ENCODE results near the gene PI4K2B.
"Not testable (repeated sequence)": the region's sequence is repeated elsewhere in the genome, so short reads cannot be mapped to it uniquely, and the experiment has no call there.

PI4K2B gene

GRCh38 chr4:25242195-25242594, 8.4 kb downstream of the PI4K2B start:
- DNase-seq (ENCODE audit: low read depth), result not testable (repeated sequence)

DNA sequence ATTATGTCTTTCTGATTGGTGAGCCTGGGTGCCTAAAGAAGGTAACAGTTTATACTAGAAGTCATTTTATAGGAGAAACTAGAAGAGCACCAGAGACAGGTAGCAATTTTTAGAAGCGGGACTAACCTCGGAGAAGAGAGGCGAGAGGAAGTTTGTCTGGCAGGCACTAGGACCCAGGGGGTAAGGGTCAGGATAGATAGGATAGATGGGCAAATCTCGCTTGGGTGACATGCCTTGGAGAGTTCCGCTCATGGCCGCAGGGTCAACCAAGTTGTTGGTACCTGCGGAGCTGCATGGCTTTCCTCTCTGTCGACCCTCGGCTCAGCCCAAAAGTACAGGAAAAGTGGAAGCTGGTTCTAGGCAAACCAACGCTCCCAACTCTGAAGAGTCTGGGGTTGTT, 11.3 kb downstream of the PI4K2B start:
- DNase-seq (ENCODE audit: low read depth), result no peak

DNA sequence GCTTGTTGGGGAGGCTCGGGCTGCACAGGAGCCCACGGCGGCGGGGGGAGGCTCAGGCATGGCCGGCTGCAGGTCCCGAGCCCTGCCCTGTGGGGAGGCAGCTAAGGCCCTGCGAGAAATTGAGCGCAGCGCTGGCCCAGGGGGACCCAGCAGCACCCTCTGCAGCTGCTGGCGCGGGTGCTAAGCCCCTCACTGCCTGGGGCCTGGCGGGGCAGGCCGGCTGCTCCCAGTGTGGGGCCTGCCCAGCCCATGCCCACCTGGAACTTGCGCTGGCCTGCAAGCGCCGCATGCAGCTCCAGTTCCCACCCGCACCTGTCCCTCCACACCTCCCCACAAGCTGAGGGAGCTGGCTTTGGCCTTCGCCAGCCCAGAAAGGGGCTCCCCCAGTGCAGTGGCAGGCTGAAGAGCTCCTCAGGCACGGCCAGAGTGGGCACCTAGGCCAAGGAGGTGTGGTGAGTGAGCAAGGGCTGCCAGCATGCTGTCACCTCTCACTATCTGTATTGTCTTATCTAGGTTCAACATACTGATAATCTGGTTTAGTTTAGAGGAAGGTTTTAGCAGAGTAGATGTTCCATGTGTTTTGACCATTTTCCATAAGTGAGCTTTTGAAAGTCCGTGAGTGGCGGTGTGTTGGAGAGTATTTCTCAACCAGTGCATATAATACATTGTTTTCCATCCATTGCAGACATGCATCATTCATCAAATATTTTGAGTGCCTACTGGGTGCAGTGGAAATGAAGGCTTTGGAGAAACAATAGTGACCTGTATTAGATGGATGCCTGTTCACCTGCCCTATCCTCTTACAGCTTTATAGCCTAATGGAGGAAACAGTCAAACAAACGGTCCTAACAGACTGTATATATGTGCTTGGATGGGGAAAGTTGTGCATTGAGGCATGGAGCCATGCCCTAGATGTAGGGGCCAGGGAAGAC, 13.1 kb downstream of the PI4K2B start:
- DNase-seq (ENCODE audit: low read depth), result no peak

DNA sequence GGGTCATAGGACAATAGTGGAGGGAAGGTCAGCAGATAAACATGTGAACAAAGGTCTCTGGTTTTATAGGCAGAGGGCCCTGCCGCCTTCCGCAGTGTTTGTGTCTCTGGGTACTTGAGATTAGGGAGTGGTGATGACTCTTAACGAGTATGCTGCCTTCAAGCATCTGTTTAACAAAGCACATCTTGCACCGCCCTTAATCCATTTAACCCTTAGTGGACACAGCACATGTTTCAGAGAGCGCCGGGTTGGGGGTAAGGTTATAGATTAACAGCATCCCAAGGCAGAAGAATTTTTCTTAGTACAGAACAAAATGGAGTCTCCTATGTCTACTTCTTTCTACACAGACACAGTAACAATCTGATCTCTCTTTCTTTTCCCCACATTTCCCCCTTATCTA, 15.0 kb downstream of the PI4K2B start:
- DNase-seq (ENCODE audit: low read depth), result not testable (repeated sequence)

- not testable (repeated sequence) for DNase-seq (ENCODE audit: low read depth)
These were observed 15.7 kb downstream of the PI4K2B start for GRCh38 chr4:25249494-25249893.

GRCh38 chr4:25252230-25253070, 18.6 kb downstream of the PI4K2B start:
- no peak for DNase-seq (ENCODE audit: low read depth)

DNA sequence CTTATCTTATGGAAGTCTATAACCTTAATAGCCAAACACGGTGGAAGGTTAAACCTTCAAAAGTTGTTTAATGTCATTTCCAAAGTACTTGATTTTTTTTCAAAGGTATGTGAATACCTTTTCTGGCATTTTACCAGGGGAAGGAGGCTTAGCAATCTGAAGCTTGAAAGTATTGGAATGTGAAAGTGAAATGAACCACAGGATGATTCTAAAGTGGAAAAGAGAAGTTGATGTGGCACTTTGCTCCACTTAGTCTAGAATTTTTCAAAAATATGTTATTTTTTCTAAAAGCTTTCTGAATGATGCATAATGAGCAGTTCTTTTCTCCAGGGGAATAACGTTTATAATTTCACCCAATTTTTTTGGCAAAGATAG, 19.2 kb downstream of the PI4K2B start:
- no peak for DNase-seq (ENCODE audit: low read depth)

- DNase-seq (ENCODE audit: low read depth), result not testable (repeated sequence)
These were observed 20.0 kb downstream of the PI4K2B start for GRCh38 chr4:25253786-25254185.

GRCh38 chr4:25258980-25259578, 25.2 kb downstream of the PI4K2B start:
- DNase-seq (ENCODE audit: low read depth), result no peak

- no peak for DNase-seq (ENCODE audit: low read depth)
These were observed 38.0 kb downstream of the PI4K2B start for GRCh38 chr4:25271866-25272265.

GRCh38 chr4:25280210-25280609, 46.4 kb downstream of the PI4K2B start:
- no peak for DNase-seq (ENCODE audit: low read depth)

DNA sequence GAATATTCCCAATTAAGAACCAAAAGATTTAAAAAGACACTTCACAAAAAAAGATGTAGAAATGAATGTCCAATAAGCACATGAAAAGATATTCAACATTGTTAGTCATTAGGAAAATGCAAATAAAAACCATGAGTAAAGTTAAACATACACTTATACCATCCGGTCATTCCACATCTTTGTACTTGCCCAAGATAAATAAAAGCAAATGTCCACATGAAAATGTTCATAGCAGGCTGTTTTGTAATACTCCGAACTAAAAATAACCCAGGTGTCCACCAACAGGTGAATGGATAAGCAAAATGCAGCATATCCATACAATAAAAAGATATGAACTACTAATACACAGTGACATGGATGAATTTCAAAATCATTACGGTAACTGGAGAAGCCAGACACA, 50.1 kb downstream of the PI4K2B start:
- DNase-seq (ENCODE audit: low read depth), result no peak

DNA sequence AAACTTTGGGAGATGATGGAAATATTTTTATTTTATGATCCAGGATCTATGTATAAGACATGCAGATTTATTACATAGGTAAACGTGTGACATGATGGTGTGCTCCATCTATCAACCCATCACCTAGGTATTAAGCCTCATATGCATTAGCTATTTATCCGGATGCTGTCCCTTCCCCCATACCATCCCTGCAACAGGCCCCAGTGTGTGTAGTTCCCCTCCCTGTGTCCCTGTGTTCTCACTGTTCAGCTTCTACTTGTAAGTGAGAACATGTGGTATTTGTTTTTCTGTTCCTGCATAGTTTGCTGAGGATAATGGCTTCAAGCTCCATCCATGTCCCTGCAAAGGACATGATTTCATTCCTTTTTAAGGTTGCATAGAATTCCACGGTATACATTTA, 50.6 kb downstream of the PI4K2B start:
- DNase-seq (ENCODE audit: low read depth), result no peak

DNA sequence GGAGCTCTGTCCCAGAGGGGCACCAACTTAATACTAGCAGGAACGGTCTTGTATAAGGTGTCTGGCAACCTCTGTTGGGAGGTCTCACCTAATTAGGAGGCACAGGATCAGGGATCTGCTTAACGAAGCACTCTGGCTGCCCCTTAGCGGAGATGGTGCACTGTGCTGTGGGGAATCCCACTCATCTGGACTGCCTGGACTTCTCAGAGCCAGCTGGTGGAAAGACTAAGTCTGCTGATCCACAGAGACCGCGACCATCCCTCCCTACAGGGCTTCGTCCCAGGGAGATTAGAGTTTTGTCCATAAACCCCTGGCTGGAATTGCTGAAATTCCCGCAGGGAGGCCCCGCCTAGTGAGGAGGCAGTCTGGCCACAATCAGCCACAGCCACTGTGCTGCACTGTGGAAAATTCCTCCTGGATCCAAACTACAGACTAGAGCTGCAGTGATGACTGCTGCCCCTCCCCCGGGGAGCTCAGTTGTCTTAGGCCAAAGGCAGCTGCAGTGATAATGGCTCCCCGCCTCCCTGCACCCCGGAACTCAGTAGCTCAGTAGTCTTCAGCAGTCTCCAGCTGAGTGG, 56.7 kb downstream of the PI4K2B start:
- no peak for DNase-seq (ENCODE audit: low read depth)

DNA sequence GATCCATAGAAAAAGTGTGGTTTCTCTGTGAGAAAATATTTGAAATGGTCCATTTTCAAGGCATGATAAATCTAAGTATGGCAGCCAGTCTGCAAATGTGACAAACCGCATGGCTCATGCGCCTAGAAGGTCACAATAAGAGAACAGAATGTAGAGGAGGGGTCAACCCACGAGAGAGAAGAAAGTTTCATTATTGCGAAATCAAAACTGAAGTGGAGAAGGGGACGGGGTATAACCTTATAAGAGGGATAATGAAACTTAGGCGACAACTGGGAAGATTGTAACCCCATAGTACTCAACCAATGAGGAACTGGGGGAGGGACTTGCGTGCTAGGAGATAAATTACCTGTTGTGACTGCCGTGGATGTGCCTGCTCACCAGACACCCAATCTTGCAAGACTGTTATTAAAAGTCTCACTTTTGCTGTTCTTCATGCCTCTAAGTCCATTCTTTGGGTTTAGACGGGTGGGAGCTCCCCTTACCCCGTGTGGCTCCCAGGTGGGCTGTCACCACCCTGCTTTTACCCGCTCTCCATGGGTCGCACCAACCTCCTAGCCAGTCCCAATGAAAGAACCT, 57.4 kb downstream of the PI4K2B start:
- no peak for DNase-seq (ENCODE audit: low read depth)

- DNase-seq (ENCODE audit: low read depth), result no peak
These were observed 63.9 kb downstream of the PI4K2B start for GRCh38 chr4:25297528-25298242.

DNA sequence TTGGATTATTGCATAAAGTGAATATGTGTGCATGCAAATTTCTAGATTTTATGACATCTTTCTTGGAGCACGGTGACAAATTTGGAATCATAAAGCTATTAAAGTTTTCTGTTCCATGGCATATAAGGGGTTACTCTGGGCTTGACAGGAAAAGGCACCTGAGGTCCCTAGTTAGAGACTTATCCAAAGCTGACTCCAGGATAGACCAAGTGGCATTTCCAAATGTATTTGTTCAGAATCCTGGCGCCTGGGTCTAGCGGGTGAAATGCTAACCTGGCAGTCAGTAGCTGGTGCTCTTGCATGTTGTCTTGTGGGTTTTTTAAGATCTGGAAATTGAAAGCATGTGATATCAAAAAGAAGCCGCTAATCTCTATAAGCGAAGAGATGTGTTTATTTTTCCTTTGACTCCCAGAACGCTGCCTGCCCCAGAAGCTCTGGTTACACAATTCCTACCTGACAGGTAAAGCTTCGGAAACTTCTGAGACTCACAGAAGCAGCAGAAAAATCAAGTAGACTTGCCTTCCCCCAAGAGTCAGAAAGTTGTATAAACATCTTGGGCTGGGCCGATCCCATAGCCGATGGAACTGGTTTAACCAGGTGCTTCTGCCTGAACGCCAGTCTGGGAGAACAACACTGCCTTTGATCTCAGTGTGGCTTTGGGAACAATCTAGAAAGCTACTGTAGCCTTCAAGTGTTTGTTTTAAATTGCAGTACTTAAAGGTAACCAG, 65.8 kb downstream of the PI4K2B start:
- no peak for DNase-seq (ENCODE audit: low read depth)

- DNase-seq (ENCODE audit: low read depth), result no peak
These were observed 67.6 kb downstream of the PI4K2B start for GRCh38 chr4:25301471-25301870.

- no peak for DNase-seq (ENCODE audit: low read depth)
These were observed 68.8 kb downstream of the PI4K2B start for GRCh38 chr4:25302626-25303025.

GRCh38 chr4:25303578-25303977, 69.7 kb downstream of the PI4K2B start:
- DNase-seq (ENCODE audit: low read depth), result no peak
